HG03039 (cell line): ENCODE results near the gene SURF1.
"Not testable (repeated sequence)": the region's sequence is repeated elsewhere in the genome, so short reads cannot be mapped to it uniquely, and the experiment has no call there.

Experiments
- ATAC-seq: cut with Tn5 transposase; IDR thresholded peaks from one replicate; pipeline ENCODE4 v1.9.1; 2021; ENCODE audit warnings: mild to moderate bottlenecking, moderate library complexity; ENCODE audit not compliant: unreplicated experiment

Gene SURF1

DNA sequence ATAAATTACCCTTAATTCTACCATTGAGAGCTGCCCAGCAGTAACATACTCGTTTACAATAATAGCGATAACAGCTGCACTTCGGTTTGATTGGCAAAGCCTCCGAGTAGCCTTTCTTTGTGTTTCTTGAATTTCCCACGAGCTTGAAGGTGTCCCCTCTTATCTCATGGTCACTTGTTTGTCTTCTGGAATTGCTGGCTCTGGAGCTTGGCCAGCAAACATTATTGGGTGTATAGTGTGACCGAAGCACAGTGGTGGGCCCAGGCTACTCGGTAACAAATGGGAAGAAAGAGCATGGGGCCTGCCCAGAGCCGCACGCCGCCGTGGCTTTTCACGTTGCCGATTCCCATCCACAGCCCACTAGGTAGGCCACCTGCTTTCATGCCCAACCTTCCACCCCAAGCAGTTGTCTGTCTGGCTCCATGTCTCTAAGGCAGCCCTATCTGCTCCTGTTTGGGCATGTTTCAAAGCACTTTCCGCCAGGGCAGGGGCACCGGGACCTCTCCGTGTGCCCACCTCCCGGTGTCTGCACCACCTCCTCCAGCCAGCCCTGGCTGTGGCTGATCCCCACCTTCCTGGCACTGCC is 28.5 kb upstream of the SURF1 start:
- ATAC-seq, result no peak

GRCh38 chr9:133383438-133383837 is 27.2 kb upstream of the SURF1 start:
- no peak for ATAC-seq

DNA sequence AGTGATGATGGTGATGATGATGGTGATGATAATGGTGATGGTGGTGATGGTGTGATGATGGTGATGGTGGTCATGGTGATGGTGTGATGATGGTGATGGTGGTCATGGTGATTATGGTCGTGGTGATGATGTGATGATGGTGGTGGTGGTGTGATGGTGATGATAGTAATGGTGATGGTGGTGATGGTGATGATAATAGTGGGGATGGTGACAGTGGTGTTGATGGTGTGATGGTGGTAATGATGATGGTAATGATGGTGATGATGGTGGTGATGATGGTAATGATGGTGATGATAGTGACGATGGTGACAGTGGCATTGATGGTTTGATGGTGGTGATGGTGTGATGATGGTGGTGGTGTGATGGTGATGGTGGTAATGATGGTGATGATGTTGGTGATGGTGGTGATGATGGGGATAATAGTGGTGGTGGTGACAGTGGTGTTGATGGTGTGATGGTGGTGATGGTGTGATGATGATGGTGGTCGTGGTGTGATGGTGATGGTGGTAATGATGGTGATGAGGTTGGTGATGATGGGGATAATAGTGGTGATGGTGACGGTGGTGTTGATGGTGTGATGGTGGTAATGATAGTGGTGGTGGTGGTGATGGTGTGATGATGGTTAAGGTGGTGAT is 26.3 kb upstream of the SURF1 start:
- no peak for ATAC-seq

DNA sequence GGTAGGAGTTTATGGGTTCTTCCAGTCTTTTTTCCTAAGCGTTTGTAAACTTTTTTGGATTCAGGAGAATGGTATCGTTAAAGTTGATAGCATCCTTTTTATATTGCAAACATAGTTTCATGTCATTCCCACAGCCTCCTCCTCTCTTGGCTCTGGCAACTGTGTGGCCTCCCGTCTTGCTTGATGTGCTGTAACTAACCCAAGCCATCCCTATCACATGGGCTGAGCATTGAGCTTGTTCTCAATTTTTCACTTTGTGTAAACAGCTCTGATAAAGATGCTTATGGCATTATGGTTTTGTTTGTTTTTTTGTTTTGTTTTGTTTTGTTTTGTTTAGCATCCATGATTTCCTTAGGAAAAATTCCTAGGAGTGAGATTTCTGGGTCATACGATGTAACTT is 24.4 kb upstream of the SURF1 start:
- ATAC-seq, result no peak

GRCh38 chr9:133379153-133380086 is 23.1 kb upstream of the SURF1 start:
- no peak for ATAC-seq

GRCh38 chr9:133378408-133378962 is 22.2 kb upstream of the SURF1 start:
- ATAC-seq, result no peak

DNA sequence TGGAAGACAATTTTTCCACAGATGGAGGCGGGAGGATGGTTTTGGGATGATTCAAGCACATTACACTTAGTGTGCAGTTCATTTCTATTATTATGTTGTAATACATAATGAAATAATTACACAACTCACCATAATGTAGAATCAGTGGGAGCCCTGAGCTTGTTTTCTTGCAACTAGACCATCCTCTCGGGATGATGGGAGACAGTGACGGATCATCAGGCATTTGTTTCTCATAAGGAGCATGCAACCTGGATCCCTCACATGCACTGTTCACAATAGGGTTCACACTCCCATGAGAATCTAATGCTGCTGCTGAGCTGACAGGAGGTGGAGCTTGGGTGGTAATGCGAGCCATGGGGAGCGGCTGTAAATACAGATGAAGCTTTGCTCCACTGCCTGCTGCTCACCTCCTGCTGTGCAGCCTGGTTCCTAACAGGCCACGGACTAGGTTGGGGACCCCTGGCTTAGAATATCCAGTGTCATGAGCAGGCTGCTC is 21.5 kb upstream of the SURF1 start:
- no peak for ATAC-seq

GRCh38 chr9:133377280-133377679 is 21.0 kb upstream of the SURF1 start:
- ATAC-seq, result not testable (repeated sequence)

DNA sequence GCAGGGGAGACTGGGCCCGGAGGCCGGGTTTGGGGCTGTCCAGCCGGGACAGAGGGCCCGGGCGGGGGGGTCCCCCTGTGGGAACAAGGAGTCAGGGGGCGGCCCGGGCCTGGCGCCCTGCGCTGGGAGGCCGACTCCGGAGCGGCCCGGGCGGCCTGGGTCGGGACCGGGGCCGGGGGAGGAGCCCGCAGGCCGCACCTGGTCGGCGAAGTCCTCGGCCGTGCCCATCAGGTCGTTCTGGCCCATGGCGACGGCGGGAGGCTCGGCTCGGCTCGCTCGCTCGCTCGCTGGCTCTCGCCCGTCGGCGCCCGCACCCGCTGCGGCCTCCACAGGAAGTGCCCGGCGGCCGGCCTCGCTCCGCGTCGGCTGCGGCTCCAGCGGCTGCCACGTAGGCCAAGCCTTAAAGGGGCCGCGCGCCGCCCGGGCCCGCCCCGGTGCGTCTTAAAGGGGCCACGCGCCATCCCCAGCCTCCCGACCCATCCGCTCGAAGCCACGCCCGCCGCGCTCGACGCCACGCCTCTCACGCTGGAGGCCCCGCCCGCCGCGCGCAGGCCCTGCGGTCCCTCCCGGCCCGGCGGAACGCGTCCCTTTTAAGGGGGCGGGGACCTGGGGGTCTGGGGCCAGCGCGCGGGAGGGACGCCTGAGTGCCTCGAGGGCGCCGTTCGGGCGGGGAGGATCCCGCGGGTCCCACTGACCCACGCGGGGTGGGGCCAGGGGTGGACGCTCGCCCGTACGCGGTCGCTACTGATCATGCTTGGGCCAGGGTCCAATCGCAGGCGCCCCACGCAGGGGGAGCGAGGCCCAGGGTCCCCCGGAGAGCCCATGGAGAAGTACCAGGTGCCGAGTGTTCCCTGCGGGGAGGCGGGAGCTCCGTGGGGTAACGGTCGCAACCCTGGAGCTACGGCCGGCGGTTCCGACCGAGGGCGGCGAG is 19.7 kb upstream of the SURF1 start, which contains the start of the genes STKLD1 and SURF4:
TSS of gene STKLD1 (plus strand) at position 643 of the 931 bp plus-strand sequence. CDS start at position 751, 108 bp downstream.
TSS of gene SURF4 (minus strand) at position 337 of the 931 bp plus-strand sequence. CDS start at position 246, 91 bp downstream.
- peak; percentile 84 for ATAC-seq

- no peak for ATAC-seq
These were observed 18.9 kb upstream of the SURF1 start for GRCh38 chr9:133375116-133375723.

- no peak for ATAC-seq
These were observed 18.4 kb upstream of the SURF1 start for GRCh38 chr9:133374612-133375115.

DNA sequence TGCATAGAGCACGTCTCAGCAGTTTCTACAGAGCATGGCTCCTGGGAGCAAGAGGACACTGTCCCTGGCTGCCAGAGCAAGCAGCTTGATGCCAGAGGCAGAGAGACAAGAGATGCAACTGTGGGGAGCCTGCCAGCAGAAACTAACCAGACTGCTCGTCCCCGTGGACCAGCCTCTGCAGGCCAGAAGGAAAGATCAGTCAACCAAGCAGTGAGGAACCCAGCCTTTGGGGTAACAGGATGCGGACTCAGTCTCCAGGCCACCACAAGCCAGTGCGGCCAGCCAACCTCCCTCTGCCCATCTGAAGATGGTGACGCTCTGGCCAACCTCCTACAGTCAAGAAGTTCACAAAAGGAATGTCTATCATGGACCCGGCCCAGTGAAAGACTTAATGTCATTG is 15.9 kb upstream of the SURF1 start:
- ATAC-seq, result no peak

GRCh38 chr9:133371261-133371711 is 15.0 kb upstream of the SURF1 start:
- ATAC-seq, result no peak

DNA sequence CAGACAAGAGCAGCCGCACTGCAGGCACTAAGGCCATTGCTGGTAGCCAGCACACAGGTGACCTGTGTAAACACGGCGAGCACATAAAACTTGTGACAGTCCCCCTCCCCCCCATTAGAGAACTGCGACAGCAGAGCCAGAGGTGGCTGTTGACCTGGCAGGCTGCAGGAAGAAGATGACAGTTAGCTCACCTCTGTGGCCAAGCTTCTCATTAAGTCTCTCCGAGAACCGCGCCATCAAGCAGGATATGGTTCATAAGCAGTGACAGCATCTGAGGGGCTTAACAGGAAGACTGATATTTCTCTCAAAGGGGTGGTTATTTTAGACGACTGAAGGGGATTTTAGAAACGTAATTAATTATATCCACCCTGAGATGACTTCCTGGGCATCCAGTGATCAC is 14.4 kb upstream of the SURF1 start:
- no peak for ATAC-seq

DNA sequence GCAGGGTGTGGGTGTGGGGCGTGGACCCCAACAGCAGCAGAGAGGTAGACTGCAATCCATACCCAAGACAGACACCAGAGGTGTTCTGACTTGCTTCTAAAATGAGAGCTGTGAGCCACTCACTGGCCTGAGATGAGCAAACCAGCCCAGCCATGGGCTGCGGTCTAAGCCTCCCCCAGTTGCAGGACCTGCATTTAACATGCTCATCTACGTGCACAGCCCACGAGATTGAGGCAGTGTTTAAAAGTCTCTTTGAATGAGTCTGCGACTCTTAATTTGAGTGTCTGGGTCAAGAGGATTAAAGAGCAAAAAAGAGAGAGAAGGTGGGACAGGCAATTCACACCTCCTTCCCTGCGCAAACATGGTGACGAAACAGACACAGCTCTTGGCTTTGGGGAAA is 13.6 kb upstream of the SURF1 start:
- no peak for ATAC-seq

DNA sequence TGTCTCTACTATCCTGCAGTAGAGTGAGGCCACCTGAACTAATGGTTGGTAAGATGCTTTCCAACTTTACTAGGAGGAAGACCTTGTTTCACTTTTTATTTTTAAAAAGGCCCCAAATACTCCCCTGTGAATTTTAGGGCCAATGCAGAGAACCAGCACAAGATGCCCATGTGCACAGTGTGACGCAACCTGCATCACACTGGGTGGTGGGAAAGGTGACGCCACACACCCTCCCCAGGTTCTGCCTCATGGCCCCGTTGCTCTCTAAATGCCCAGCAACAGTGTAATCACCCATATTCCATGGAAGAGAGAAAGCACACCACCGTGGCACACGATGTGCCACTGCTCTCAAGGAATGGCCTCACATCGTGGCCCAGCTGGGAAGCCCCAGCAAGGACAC is 13.1 kb upstream of the SURF1 start:
- no peak for ATAC-seq

DNA sequence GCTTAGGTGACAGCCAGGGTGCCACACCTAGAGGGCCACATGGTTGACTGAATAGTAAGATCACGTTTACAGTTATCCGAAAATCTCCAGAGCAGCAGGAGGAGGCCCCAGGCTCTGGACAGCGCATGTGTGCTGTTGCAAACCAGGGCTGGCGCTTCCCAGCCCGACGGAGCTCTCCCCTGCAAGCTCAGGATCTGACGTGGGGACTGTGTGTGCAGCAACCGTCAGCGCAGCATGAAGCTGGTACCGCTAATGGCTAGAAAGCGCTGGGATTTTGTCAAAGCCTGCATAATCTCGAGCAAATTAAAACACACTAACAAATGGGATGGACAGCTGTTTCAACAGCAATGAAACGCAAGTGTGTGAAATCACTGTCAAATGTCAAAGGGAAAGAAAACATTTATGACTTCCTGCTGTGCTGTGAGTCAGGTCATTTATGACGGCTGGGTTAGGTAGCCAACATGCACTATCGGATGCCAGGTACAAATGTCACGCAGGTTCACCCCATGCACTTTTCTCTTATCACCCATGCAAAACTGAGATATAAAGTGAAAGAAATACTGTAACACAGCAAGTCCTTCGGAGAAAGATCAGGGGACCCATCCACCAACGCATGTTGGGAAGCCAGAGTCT is 12.1 kb upstream of the SURF1 start:
- no peak for ATAC-seq

- ATAC-seq, result no peak
These were observed 11.5 kb upstream of the SURF1 start for GRCh38 chr9:133367778-133368177.

GRCh38 chr9:133367221-133367620 is 10.9 kb upstream of the SURF1 start:
- no peak for ATAC-seq
